M059J (cell line): ENCODE measurements around the gene MAML3. TPM values are rescaled to one million over a fixed set of nuclear protein-coding genes. Genes with fewer than 3 reads are reported as not detected.
A peak's percentile ranks its signal among the peaks of the same experiment; 100 is the strongest.
"Not testable (repeated sequence)": the region's sequence is repeated elsewhere in the genome, so short reads cannot be mapped to it uniquely, and the experiment has no call there.

Source experiments
- DNase-seq: peaks from one replicate; pipeline ENCODE4 v3.0.0-alpha.2; 2012; ENCODE audit warnings: low read depth
- total RNA-seq: library from RNA; depleted of rRNA; stranded (reverse); fragments of >200 nt; shearing (Covaris generic); gene quantifications from 2 replicates; pipeline ENCODE4 v1.2.3, GENCODE V29; 2014

MAML3 gene
- total RNA-seq, 1 experiment from 2014 or later, result 1.6 TPM

GRCh38 chr4:139962130-139962684, 191.8 kb downstream of the MAML3 start:
- no peak for DNase-seq

- DNase-seq, result peak; percentile 28
Observed at GRCh38 chr4:139961344-139961946, 192.5 kb downstream of the MAML3 start.

GRCh38 chr4:139959396-139959795, 194.6 kb downstream of the MAML3 start:
- no peak for DNase-seq

- no peak for DNase-seq
Observed at GRCh38 chr4:139958739-139959098, 195.3 kb downstream of the MAML3 start.

- no peak for DNase-seq
Observed at GRCh38 chr4:139957986-139958738, 195.8 kb downstream of the MAML3 start.

- DNase-seq, result no peak
Observed at GRCh38 chr4:139957065-139957464, 196.9 kb downstream of the MAML3 start.

- no peak for DNase-seq
Observed at GRCh38 chr4:139956507-139957017, 197.4 kb downstream of the MAML3 start.

GRCh38 chr4:139955600-139955999, 198.4 kb downstream of the MAML3 start:
- no peak for DNase-seq

- no peak for DNase-seq
Observed at GRCh38 chr4:139954512-139954911, 199.5 kb downstream of the MAML3 start.

GRCh38 chr4:139951021-139951420, 203.0 kb downstream of the MAML3 start:
- peak; percentile 92 for DNase-seq

GRCh38 chr4:139950568-139950967, 203.4 kb downstream of the MAML3 start:
- peak; percentile 86 for DNase-seq

GRCh38 chr4:139944916-139945315, 209.1 kb downstream of the MAML3 start:
- not testable (repeated sequence) for DNase-seq

- DNase-seq, result no peak
Observed at GRCh38 chr4:139943277-139943676, 210.7 kb downstream of the MAML3 start.

- no peak for DNase-seq
Observed at GRCh38 chr4:139942241-139942640, 211.7 kb downstream of the MAML3 start.

GRCh38 chr4:139940600-139940999, 213.4 kb downstream of the MAML3 start:
- no peak for DNase-seq

GRCh38 chr4:139938414-139938813, 215.6 kb downstream of the MAML3 start:
- DNase-seq, result no peak

GRCh38 chr4:139935911-139936310, 218.1 kb downstream of the MAML3 start:
- DNase-seq, result no peak

- no peak for DNase-seq
Observed at GRCh38 chr4:139934708-139935195, 219.2 kb downstream of the MAML3 start.

- no peak for DNase-seq
Observed at GRCh38 chr4:139934057-139934707, 219.8 kb downstream of the MAML3 start.

- DNase-seq, result no peak
Observed at GRCh38 chr4:139933541-139933940, 220.4 kb downstream of the MAML3 start.

GRCh38 chr4:139933104-139933503, 220.9 kb downstream of the MAML3 start:
- no peak for DNase-seq

- no peak for DNase-seq
Observed at GRCh38 chr4:139924782-139925181, 229.2 kb downstream of the MAML3 start.
